ENCODE data around the gene NUP107.

DNA sequence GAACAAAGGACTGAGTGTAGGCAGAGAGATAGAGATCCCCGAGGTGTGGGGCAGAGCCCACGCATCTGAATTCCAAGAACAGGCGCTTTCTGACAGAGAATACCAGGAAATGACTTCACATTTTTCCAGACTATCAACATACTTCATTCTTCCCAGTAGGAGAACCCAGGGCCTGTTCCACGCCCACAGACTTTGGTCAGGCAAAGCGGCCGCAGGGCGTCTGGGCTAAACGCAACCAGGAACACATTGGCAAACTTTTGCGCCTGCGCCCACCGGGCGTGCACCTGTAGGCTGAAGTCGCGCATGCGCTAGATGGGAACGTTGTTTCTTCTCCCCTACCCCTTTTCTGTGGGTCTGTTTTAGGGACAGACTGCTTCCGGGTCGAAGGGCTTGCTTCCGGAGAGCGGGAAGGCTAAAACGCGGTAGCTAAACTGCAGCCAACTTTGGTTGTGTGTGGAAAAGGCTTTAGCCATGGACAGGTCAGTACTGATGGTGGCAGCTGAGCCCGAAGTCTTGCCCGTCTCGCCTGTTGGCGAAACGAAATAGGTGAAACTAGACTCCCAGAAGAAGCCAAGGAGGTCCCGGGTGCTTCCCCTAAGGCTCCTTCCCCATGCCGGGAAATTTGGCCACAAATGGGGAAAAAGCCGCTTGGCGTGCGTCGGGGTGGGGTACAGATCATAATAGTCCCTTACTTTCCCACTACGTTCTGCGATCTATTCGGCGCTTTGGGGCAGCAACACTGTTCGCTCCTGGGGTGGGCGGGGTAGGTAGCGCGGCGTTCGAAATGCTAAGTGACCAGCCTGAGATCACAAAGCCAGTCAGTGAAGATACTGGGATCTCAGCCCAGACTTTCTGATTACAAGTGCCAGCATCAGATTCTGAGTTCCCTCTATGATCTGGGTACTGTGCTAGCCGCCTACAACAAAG, at the start of gene NUP107:
- TF ChIP-seq, protein P1, sequence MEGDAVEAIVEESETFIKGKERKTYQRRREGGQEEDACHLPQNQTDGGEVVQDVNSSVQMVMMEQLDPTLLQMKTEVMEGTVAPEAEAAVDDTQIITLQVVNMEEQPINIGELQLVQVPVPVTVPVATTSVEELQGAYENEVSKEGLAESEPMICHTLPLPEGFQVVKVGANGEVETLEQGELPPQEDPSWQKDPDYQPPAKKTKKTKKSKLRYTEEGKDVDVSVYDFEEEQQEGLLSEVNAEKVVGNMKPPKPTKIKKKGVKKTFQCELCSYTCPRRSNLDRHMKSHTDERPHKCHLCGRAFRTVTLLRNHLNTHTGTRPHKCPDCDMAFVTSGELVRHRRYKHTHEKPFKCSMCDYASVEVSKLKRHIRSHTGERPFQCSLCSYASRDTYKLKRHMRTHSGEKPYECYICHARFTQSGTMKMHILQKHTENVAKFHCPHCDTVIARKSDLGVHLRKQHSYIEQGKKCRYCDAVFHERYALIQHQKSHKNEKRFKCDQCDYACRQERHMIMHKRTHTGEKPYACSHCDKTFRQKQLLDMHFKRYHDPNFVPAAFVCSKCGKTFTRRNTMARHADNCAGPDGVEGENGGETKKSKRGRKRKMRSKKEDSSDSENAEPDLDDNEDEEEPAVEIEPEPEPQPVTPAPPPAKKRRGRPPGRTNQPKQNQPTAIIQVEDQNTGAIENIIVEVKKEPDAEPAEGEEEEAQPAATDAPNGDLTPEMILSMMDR (IDR thresholded peaks at IDR 0.05 in 2 of 3, conservative IDR thresholded peaks at IDR 0.05 in 1 of 3; ENCODE audit: borderline replicate concordance in 1 of 3, insufficient read depth in 1 of 3, low read depth in 2 of 3, low read length in 2 of 3): 0 out of 6 replicates have a peak, but pooled peaks of 1 of the 3 experiments have one; percentile 2
- TF ChIP-seq EGR1 (IDR thresholded peaks at IDR 0.05; ENCODE audit: low read depth) (peak; percentile 76), EZH2 (IDR thresholded peaks at IDR 0.05) (no peak), POLR2AphosphoS5 (IDR thresholded peaks at IDR 0.05; ENCODE audit: low read depth, low read length) (peak; percentile 95)
- TF ChIP-seq, protein P2, sequence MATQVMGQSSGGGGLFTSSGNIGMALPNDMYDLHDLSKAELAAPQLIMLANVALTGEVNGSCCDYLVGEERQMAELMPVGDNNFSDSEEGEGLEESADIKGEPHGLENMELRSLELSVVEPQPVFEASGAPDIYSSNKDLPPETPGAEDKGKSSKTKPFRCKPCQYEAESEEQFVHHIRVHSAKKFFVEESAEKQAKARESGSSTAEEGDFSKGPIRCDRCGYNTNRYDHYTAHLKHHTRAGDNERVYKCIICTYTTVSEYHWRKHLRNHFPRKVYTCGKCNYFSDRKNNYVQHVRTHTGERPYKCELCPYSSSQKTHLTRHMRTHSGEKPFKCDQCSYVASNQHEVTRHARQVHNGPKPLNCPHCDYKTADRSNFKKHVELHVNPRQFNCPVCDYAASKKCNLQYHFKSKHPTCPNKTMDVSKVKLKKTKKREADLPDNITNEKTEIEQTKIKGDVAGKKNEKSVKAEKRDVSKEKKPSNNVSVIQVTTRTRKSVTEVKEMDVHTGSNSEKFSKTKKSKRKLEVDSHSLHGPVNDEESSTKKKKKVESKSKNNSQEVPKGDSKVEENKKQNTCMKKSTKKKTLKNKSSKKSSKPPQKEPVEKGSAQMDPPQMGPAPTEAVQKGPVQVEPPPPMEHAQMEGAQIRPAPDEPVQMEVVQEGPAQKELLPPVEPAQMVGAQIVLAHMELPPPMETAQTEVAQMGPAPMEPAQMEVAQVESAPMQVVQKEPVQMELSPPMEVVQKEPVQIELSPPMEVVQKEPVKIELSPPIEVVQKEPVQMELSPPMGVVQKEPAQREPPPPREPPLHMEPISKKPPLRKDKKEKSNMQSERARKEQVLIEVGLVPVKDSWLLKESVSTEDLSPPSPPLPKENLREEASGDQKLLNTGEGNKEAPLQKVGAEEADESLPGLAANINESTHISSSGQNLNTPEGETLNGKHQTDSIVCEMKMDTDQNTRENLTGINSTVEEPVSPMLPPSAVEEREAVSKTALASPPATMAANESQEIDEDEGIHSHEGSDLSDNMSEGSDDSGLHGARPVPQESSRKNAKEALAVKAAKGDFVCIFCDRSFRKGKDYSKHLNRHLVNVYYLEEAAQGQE (IDR thresholded peaks at IDR 0.05; ENCODE audit: low read depth): no peak
